Glutamatergic neuron (in vitro differentiated cells): Measurements from ENCODE around the gene MAML2. TPM values are rescaled to one million over a fixed set of nuclear protein-coding genes. Genes with fewer than 3 reads are reported as not detected.

Experiments used
- DNase-seq: peaks from one replicate; pipeline ENCODE4 v3.0.0; 2022
- H3K27ac Mint-ChIP-seq: one replicate; pipeline ENCODE4 v1.8.0; 2020; ENCODE audit warnings: mild to moderate bottlenecking, mixed read lengths, inconsistent platforms; ENCODE audit not compliant: unreplicated experiment
- H3K27me3 Mint-ChIP-seq: one replicate; pipeline ENCODE4 v1.8.0; 2020; ENCODE audit warnings: mild to moderate bottlenecking, moderate library complexity, mixed read lengths, inconsistent platforms; ENCODE audit not compliant: unreplicated experiment
- H3K36me3 Mint-ChIP-seq: one replicate; pipeline ENCODE4 v1.8.0; 2020; ENCODE audit warnings: mild to moderate bottlenecking, mixed read lengths, inconsistent platforms; ENCODE audit not compliant: unreplicated experiment
- H3K4me1 Mint-ChIP-seq: one replicate; pipeline ENCODE4 v1.8.0; 2020; ENCODE audit warnings: mild to moderate bottlenecking, low read depth, mixed read lengths, inconsistent platforms; ENCODE audit not compliant: unreplicated experiment
- H3K4me3 Mint-ChIP-seq: one replicate; pipeline ENCODE4 v1.8.0; 2020; ENCODE audit warnings: mild to moderate bottlenecking, mixed read lengths, inconsistent platforms; ENCODE audit not compliant: unreplicated experiment
- H3K9me3 Mint-ChIP-seq: one replicate; pipeline ENCODE4 v1.8.0; 2020; ENCODE audit warnings: mild to moderate bottlenecking, moderate library complexity, mixed read lengths, inconsistent platforms; ENCODE audit not compliant: unreplicated experiment
- CTCF ChIP-seq: fragments of 200-600 bp; sonication (generic); IDR thresholded peaks from one replicate; pipeline ENCODE4 v1.5.0; 2021; ENCODE audit not compliant: partially characterized antibody, unreplicated experiment
- total RNA-seq: library from RNA; stranded (reverse); fragmentation: NEBNext Ultra II Directional; extraction: Animal tissue kit (Norgen Biotek cat#: 25700); gene quantifications from one replicate; pipeline ENCODE4 v1.2.1, GENCODE V29; 2021; ENCODE audit not compliant: unreplicated experiment

The MAML2 gene
- total RNA-seq, 1 donor from 2014 or later = 2.1 TPM

DNA sequence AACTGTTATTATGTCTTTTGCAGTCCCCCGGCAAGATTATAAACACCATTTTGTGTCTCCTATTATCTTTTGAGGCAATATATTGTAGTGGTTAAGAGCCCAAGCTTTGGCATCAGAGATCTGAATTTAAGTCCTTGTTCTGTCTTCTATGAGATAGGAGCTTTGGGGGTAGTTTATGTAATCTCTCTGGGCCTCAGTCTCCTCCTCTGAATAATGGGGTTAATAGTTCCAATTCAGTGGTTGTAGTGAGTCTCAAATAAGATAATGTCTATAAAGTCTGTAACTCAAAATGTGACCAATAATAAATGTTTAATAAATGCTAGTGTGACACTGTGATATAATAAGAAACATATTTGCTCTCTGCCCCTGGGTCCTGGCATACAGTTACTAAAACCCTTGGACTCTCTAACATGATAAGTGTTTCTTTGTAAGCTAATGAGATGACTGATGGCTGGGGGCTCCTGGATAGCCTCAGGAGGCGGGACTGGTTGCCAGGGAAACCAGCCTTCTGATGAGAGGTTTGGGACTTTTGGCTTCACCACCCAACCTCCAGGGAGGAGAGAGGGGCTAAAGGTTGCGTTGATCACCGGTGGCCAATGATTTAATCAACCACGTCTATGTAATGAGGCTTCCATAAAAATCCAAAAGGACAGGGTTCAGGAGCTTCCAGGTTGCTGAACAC, 235.7 kb downstream of the MAML2 start:
- H3K4me1 Mint-ChIP-seq = no peaks in the 10 kb centered on the region
- H3K9me3 Mint-ChIP-seq = no peaks in the 10 kb centered on the region
- no peak overlapping the region for H3K4me3 Mint-ChIP-seq
- no peak overlapping the region for H3K27ac Mint-ChIP-seq
- no peaks in the 10 kb centered on the region for H3K27me3 Mint-ChIP-seq
- TF ChIP-seq CTCF = no peak
- H3K36me3 Mint-ChIP-seq = no peaks in the 10 kb centered on the region
- DNase-seq = peak; percentile 30

- Mint-ChIP-seq H3K36me3 (no peaks in the 10 kb centered on the region), H3K27ac (no peak overlapping the region), H3K4me1 (no peaks in the 10 kb centered on the region), H3K9me3 (no peaks in the 10 kb centered on the region), H3K4me3 (no peak overlapping the region), H3K27me3 (no peaks in the 10 kb centered on the region)
- TF ChIP-seq CTCF = no peak
- DNase-seq = no peak
Observed at GRCh38 chr11:96106645-96107044, 236.3 kb downstream of the MAML2 start.

- Mint-ChIP-seq H3K36me3 (no peaks in the 10 kb centered on the region), H3K9me3 (no peaks in the 10 kb centered on the region), H3K4me3 (no peak overlapping the region), H3K27me3 (no peaks in the 10 kb centered on the region), H3K4me1 (no peaks in the 10 kb centered on the region), H3K27ac (no peak overlapping the region)
- no peak for DNase-seq
- TF ChIP-seq CTCF = no peak
Observed at GRCh38 chr11:96105944-96106343, 237.1 kb downstream of the MAML2 start.

- no peaks in the 10 kb centered on the region for H3K4me1 Mint-ChIP-seq
- H3K36me3 Mint-ChIP-seq = no peaks in the 10 kb centered on the region
- no peak overlapping the region for H3K27ac Mint-ChIP-seq
- TF ChIP-seq CTCF = no peak
- no peaks in the 10 kb centered on the region for H3K9me3 Mint-ChIP-seq
- no peaks in the 10 kb centered on the region for H3K27me3 Mint-ChIP-seq
- H3K4me3 Mint-ChIP-seq = no peak overlapping the region
- DNase-seq = no peak
Observed at GRCh38 chr11:96105197-96105895, 237.6 kb downstream of the MAML2 start.

DNA sequence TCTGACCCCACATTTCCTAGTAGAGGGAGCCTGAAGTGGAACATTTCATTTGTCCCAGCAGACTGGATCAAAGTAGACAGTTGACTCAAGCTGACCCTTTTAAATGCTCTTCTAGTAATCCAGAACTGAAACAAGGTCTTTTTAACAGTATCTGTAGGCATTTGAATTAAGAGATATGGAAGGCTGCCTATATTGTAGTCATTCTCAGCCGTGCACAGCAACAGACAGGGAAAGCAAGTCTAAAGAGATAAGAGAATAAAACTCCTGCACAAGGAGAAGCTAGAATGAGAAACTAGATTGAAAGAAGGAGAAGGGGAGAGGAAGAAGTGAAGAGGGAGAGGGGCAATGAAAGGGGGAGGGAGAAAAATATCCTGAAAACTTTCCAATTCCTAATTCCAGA, 238.5 kb downstream of the MAML2 start:
- Mint-ChIP-seq H3K4me3 (no peak overlapping the region), H3K9me3 (no peaks in the 10 kb centered on the region), H3K27me3 (no peaks in the 10 kb centered on the region), H3K27ac (no peak overlapping the region), H3K36me3 (no peaks in the 10 kb centered on the region), H3K4me1 (no peaks in the 10 kb centered on the region)
- DNase-seq = no peak
- TF ChIP-seq CTCF = no peak
